GOT3 (cell line): ENCODE measurements around the gene AQP5.
"Not testable (repeated sequence)": the region's sequence is repeated elsewhere in the genome, so short reads cannot be mapped to it uniquely, and the experiment has no call there.

Experiments used
- DNase-seq: peaks from one replicate; lab custom pipeline; 2025; ENCODE audit warnings: mixed read lengths; lab: John Stamatoyannopoulos, UW

Gene AQP5

GRCh38 chr12:49980501-49981349 is 19.1 kb downstream of the AQP5 start:
- DNase-seq, result no peak

GRCh38 chr12:49982246-49983087 is 20.8 kb downstream of the AQP5 start:
- no peak for DNase-seq

- no peak for DNase-seq
Observed at GRCh38 chr12:49983892-49984291, 22.2 kb downstream of the AQP5 start.

- no peak for DNase-seq
Observed at GRCh38 chr12:49984476-49985359, 23.0 kb downstream of the AQP5 start.

GRCh38 chr12:49985981-49986380 is 24.3 kb downstream of the AQP5 start:
- DNase-seq, result no peak

GRCh38 chr12:49986476-49986875 is 24.8 kb downstream of the AQP5 start:
- not testable (repeated sequence) for DNase-seq

- DNase-seq, result no peak
Observed at GRCh38 chr12:49987625-49988303, 26.1 kb downstream of the AQP5 start.

- DNase-seq, result not testable (repeated sequence)
Observed at GRCh38 chr12:49989400-49989799, 27.7 kb downstream of the AQP5 start.

- no peak for DNase-seq
Observed at GRCh38 chr12:49990273-49990672, 28.6 kb downstream of the AQP5 start.

- DNase-seq, result no peak
Observed at GRCh38 chr12:49998453-49998852, 36.8 kb downstream of the AQP5 start.

GRCh38 chr12:50003595-50003994 is 41.9 kb downstream of the AQP5 start:
- DNase-seq, result no peak

- DNase-seq, result no peak
Observed at GRCh38 chr12:50004696-50005095, 43.0 kb downstream of the AQP5 start.

GRCh38 chr12:50005175-50005574 is 43.5 kb downstream of the AQP5 start:
- no peak for DNase-seq

- no peak for DNase-seq
Observed at GRCh38 chr12:50006280-50006679, 44.6 kb downstream of the AQP5 start.

- no peak for DNase-seq
Observed at GRCh38 chr12:50006754-50007442, 45.2 kb downstream of the AQP5 start.

GRCh38 chr12:50013361-50014147 is 51.9 kb downstream of the AQP5 start:
- no peak for DNase-seq

- no peak for DNase-seq
Observed at GRCh38 chr12:50014342-50014741, 52.7 kb downstream of the AQP5 start.
